Stimulated activated CD8-positive, alpha-beta memory T cell treated with anti-CD3 and anti-CD28 coated beads, Interleukin-12 subunit alpha, Interleukin-12 subunit beta, amount 100 ng/mL, for 4 hours (primary cell): ENCODE data around the gene C1QTNF4.
"Not testable (repeated sequence)": the region's sequence is repeated elsewhere in the genome, so short reads cannot be mapped to it uniquely, and the experiment has no call there.

Experiments used
- DNase-seq: peaks from one replicate; pipeline ENCODE4 v3.0.0-alpha.2; 2020; ENCODE audit warnings: low read depth

The C1QTNF4 gene

DNA sequence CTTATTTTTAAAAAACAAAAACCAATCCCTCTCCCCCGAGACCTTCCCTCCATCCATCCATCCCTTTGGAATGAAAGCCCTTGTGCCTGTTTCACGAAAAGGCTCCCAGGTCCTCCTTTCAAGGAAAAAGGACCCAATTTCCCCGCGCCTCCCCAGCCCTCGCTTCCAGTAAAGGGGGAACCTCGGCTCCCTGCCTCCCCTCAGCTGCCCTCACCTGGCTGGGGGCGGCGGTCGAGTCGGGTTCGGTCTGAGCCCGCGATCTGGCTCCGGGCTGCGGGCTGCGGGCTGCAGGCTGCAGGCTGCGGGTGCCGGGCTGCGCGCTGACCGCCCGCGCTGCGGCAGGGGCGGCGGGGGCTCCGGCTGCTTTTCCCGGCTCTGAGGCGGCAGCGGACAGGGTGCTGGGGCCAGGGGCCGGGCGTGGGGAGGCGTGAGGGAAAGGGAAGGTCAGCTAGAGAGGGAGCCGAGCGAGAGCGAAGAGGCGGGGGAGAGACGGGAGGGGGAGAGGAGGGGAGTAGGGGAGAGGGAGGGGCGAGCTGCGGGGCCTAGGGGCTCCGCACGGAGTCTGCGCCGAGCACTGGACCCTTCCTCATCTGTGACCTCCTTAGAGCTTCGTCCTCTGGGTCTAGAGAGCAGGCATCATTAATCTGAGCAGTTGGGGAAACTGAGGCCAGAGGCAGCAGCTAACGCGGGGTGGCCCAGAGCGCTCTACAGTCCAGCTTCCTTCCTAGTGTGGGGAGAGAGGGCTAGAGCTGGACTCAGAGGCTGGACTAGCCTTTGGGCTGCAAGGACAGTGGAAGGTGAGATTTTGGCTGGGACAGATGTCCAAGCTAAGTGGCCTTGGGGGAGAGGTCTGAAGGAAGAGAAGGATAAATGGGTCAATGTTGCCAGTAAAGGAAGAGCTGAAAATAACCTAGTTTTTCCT, at the start of gene C1QTNF4:
Gene C1QTNF4, minus strand, starts transcription at position 478 of the 922 bp plus-strand sequence. CDS start 3,601 bp downstream, outside the sequence.
- no peak for DNase-seq

DNA sequence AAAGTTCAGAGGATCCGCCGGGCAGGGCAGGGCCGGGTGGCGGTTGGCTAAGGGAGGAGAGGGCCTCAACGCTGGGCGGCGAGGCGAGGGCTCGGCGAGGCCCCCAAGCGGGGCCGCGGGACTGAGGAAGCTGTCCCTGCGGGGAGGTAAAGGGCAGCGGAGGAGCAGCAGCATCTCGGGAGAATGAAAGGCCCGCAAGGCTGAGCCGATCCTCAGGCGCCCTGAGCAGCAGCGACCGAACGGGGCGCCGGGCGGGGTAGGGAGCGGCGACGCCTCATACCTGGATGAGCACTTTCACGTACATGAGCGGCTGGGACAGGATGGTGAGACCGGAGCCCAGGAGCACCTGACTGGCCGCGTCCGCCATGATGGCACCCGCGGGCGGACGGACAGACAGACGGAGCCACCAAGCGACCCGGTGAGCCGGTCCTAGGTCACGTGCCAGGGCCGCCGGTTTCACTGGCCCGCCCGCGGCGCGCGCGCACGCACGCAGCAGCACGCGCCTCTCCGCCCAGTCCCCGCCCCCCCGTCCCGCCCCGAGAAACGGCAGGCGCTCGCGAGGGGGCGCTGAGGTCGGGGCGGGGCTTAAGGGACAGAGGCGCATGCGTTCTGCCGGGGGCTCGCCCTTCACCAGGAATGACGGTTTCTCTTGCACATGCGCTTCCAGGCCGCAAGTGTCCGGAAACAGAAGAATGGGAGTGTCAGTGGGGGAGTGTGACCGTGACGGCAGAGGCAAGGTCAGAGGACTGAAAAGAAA, 48.1 kb upstream of the C1QTNF4 start, which contains the start of gene MTCH2:
Gene MTCH2, minus strand, starts transcription at position 461 of the 757 bp plus-strand sequence. Its CDS starts 94 bp downstream, at position 367.
- DNase-seq = peak; percentile 96

DNA sequence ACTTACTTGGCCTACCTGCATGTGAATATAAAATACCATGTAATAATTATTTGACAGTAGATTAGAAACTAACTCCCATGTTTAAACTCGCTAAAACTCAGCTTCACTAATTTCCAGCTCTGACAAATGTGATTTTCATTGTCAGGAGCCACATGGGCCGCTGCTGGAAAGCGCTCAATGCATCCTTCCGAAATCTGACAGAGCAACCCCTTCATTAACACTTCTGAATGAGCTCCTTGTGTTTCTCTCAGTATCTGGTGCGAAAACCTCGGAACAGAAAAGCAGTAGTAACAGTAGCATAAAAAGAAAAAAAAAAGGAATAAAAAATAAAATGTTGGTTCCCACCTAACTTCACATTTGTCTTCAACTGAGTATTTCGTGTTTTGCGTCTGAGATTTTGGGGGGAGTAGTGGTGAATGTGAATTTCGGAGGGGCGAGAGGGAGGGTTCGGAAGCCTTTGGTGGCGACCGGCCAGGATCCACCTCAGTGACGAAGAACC, 47.4 kb upstream of the C1QTNF4 start:
- no peak for DNase-seq

DNA sequence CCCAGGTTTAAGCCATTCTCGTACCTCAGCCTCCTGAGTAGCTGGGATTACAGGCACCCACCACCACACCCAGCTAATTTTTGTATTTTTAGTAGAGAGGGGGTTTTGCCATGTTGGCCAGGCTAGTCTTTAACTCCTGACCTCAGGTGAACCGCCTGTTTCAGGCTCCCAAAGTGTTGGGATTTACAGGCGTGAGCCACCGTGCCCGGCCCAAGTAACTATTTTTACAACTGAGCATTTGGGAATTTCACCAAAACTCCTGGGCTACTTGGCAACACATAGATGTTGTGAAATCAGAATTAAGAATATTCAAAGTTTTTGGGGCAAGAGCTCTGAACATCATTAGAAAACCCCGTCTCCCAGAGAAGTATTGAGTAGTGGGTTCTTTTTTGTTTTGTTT, 46.3 kb upstream of the C1QTNF4 start:
- DNase-seq = not testable (repeated sequence)

DNA sequence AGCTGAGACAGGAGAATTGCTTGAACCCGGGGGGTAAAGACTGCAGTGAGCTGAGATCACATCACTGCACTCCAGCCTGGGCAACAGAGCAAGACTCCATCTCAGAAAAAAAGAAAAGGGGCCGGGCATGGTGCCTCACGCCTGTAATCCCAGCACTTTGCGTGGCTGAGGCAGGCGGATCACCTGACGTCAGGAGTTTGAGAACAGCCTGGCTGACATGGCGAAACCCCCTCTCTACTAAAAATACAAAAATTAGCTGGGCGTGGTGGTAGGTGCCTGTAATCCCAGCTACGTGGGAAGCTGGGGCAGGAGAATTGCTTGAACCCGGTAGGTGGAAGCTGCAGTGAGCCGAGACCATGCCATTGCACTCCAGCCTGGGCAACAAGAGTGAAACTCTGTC, 42.1 kb upstream of the C1QTNF4 start:
- DNase-seq = not testable (repeated sequence)

DNA sequence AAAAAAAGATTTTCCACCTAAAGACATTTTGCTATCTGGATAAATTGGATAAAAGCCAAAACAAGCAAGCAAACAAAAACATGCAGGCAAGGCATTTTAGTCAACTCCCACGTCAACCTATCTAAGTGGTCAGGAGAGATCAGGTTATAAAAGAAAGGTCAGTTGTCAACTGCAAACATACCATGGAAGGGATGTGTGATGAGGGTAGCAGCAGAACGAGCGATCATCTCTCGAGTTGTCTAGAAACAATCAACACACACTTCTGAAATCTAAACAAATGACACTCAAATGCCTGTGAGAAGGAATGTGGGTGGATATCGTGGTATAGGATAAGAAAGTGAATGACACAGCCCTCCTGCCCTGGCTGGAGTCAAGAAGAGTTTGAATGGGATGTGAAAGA, 37.3 kb upstream of the C1QTNF4 start:
- no peak for DNase-seq

DNA sequence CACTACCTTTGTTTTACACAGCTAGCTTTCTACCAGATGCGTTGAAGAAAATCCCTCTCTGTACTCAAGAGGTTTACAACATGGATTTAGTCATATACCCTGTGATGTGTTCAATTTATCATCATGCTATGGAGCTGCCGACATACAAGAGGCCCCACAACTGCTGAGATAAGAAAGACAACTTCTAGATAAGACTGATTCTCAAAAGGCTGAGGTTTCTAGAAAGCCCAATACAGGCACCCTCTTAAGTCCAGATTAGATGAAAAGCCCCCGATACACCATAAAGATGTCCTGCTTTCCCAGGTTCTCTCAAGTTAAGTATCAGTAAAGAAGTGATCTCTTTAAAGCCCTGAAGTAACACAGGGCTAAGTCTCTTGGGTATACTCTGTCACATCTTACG, 33.8 kb upstream of the C1QTNF4 start:
- DNase-seq = no peak

DNA sequence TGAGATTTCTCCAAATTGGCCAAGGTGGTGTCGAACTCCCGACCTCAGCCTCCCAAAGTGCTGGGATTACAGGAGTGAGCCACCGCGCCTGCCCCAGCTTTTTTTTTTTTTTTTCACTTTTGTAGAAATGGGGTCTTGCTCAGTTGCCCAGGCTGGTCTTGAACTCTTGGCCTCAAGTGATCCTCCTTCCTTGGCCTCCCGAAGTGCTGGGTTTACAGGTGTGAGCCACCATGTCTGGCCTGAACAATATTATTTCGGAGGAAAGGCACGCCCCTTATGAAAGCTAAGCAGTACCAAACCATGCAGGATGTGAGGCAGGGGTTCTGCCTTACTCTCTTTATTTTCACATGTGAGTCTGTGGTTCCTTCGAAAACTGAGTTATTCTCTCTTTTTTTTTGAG, 32.0 kb upstream of the C1QTNF4 start:
- DNase-seq = no peak

DNA sequence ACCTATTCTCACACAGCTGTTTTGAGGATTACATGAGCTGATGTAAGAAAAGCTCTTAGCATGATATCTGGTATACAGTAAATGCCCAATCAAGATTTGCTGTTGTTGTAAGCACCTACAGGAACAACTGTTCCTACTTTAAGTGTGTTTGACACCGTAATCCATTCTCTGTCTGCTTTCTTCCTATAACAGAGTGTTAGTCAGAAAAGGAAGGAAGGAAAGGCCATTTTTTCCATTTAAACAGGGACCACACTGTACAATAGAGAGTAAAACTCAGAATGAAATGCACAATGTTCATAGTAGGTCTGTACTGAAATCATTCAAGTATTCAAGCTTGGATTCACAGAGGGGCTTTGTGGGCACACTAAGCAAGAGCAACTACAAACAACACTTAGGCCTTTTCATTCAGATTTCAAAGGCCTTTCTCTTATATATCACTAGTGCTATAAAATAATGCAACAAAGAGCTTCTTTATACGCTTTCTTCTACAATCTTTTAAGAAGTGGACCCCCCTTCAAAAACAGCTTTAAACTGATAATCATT, 26.7 kb upstream of the C1QTNF4 start:
- no peak for DNase-seq

DNA sequence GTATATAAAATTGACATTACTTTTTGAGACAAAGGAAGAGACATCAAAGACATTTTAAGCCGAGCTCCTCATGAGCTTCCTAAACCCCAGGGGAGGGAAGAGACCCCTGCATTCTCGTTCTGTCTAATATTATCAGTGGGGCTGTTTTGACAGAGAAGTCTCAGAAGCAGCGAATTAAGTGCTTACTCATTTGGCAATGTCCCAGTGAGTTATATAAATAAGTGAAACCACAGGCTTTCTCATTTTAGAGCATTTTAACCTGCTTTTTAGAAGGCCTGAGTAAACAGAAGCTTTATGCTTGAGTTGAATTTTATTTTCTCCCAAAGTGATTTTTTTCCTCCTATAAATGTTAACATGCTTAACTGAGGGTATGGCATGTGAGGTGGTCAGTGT, 23.2 kb upstream of the C1QTNF4 start:
- no peak for DNase-seq

DNA sequence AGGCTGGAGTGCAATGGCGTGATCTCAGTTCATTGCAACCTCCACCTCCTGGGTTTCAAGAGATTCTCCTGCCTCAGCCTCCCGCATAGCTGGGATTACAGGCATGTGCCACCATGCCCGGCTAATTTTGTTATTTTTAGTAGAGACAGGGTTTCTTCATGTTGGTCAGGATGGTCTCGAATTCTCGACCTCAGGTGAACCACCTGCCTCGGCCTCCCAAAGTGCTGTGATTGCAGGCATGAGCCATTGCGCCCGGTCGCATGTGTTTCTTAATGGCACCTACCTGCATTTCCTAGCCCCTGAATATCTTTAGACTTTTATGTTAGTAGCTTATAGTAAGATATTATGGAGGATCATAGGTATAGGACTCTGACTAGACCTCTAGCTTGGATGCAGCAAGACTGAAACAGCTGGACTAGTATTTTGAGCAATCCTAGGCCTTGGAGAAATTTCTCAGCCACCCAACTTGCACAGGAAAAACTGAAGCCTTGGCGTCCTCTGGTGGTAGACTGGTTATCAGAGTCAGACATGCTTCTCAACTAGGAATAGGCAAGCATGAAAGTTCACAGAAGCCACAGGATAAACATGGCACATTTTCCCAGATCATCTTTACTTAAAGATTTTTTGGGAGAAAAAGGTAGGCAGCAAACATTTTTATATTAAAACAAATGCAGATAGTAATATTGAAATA, 22.7 kb upstream of the C1QTNF4 start:
- no peak for DNase-seq

DNA sequence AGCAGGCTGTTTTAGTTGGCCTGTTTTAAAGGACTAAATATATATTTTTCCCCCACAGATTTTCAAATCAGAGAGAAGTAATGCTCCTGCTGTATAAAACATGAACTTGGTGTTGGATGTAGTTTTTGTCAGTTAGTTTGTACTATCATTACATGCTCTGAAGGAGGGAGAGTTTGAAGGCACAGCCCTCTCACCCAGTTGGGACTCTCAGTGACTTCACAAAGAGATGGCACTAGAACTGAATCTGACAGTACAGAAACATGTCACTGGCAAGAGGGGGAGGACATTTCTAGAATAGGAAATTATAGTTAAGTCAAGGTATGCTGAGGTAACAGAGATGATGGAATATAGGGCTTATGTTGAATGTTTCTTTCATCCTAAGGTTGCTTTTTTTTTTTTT, 21.0 kb upstream of the C1QTNF4 start:
- DNase-seq = no peak

DNA sequence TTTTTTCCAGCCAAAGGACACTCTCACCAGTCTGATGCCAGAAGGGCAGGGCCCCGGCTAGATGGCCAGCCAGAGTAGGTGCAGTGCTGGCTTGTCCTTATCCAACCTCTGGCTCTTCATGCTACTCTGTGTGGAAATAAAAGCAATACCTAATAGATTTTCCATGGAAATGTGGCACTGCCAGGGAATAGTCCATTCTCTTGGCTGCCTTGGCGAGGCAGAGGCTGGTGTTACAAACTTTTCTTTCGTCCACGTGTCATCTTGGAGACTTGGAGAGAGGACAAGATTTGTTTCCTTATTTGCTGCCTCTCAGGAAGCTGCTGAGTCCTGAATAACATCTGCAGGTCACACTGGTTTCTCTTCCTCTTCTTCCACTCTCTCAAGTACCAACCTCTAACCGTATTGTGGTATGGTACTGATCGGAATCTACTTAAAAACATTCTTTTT, 17.2 kb upstream of the C1QTNF4 start:
- DNase-seq = no peak

DNA sequence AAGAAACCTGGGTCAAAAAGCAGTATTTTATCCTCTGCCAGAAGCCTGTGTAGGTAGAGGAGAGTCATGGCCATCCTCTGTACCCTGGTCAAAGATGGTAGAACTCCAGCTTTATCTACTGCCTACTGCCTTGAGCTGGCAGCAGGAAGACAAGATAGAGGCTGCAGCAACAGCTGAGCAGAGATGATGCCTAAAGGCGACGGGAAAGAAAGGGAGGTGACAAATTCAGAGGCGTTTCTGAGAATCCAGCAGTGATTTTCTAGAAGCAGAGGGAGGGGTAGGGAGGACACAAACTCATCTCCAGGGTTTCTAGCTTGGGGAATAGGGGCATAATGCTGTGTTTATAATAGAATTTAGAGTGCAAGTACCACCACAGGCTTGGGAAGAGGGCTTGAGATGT, 15.5 kb upstream of the C1QTNF4 start:
- DNase-seq = no peak

DNA sequence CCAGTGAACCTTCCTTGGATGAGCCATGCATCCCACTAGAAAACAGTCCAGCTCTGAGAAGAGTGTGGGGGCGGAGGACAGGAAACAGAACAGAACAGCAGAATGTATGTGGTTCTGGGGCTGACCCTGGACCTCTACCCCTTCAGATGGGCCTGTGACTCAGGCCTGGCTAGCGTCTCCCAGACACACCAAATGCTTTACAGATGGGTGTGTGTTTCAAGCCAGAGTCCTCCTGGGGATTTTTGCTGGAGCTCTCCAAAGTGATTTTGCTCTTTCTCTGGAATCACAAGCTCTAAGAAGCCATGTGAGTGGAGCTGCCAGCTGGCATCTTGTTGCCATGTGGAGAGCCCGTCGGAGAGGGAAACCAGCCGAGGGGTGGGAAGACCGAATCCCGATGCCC, 13.2 kb upstream of the C1QTNF4 start:
- no peak for DNase-seq

DNA sequence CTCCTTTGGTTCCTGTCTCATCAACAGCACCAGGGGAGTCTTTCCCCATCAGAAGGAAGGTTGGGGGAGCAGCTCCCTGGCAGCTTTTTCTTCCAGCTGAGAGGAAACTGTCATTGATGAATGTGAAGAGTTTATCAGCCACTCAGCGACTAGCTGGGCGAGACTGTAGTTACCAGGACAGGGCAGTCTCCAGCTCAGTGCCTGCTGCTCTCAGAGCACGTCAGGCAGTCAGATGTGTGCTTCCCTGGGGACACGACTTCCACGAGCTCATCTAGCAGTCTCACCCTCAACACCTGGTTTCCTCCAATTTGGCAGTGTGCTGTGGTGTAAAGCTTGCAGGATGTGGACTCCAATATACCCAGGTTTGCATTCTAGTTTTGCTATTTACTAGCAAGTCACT, 12.5 kb upstream of the C1QTNF4 start:
- no peak for DNase-seq

DNA sequence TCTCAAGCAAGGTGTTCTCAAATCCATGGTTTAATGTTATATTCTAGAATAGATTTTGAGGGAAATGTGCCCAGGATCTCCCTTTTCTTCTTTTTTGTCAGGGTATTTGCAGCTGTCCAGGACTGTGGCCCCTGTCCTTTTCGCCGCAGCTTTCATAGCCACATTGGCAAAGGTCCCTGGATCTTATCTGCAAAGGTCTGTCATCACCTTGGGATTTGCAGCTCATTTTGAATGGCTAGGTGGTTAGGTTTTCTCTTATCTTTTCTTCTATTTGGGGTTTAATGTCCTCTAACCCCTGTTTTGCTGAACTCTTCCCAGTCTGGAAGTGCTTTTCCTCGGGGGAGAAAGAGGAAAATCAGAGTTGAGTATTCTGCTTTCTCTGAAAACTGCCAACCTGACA, 11.7 kb upstream of the C1QTNF4 start:
- DNase-seq = no peak

DNA sequence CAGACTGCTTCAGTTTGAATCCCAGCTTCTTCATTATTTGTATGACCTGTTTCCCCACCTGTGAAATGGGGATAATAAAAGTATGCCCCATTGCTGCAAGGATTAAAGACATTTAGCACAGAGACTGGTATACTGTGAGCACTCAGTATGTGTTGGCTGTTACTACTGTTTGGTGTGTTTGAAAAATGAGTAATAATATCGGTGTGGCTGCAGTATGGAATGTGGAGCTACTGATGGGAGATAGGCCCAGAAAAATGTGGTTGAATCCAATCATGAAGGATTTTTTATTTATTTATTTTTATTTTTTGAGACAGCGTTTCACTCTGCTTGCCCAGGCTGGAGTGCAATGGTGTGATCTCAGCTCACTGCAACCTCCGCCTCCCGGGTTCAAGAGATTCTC, 9.1 kb upstream of the C1QTNF4 start:
- no peak for DNase-seq

DNA sequence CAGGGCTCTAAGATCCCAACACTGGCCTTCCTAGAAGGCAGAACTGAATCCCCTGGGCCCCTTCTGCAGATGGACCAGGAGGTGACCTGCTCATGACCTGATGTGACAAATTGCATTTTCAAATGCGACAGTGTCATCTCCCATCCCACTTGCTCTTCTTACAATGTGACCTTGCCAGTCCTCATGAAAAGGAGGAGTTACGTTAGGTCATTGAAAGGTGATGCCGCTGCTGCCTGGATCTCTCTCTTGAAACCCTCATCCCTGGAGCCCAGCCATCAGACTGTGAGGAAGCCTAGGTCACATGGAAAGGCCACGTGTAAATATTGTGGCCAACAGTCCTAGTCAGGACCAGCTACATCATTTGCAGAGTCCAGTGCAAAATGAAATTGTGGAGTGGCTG, 5.7 kb upstream of the C1QTNF4 start:
- DNase-seq = no peak

DNA sequence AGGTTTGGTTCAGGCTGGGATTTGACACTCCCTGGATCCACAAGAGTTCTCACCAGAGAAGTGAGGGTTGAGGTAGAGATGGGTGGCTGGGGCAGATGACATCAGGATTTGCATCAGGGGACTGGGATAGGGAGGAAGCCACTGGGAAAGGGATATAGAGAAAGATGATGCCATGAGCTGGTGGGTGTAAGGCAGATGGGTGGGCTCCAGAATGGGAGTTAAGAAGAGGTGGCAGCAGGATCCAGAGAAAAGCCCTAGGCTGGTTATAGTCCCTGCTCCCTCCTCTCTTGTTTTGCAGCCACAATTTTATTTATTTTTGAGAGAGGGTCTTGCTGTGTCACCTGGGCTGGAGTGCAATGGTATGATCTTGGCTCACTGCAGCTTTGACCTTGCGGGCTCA, 1.8 kb upstream of the C1QTNF4 start:
- no peak for DNase-seq

DNA sequence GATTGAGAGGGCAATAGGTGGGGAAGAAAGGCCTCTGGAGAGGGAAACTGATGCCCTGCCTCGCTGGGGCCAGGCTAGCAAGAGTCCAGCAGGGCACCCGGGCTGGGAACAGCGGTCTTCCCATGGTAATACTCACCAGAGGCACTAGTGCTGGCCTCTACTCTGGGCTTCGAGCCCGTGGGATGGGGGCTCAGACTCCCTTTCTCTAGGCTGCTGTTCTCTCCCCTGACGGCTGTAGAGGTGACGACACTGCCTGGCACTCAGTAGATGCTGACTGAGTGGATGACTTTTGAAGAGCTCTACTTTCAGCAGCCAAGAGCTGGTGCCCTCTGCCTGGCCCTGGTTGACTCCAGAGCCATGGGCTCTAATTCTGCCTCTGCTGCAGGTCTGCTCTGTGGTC, 818 bp upstream of the C1QTNF4 start:
- DNase-seq = no peak

DNA sequence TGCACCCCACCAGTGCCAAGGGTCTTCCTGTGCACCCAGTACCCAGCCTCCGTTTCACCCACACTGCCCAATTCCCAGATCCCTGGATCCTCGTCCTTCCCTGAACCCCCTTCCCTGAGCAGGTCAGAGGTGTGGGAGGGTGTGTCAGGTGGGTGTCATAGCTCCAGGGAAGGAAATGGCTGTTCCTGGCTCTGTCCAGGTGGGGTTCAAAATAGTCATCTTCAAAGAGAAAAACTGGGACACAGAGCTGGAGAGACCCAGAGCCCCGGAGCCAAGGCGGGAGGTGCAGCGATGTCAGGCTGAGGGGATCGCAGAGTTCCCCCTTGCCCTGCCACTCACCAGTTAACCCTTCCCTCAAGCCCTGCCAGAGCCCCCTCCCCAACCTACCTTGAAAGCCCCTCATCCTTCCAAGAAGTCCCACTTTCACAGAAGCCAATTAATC, 698 bp downstream of the C1QTNF4 start:
- no peak for DNase-seq
